IMR-90 (cell line): ENCODE data around the gene RING1. TPM values are rescaled to one million over a fixed set of nuclear protein-coding genes. Genes with fewer than 3 reads are reported as not detected.

ENCODE experiments used
- ATAC-seq: fragments of 200-7000 bp; cut with Tn5 transposase; 2 replicates; pipeline ENCODE4 v1.9.1; 2020; ENCODE audit warnings: low read depth, mild to moderate bottlenecking, moderate library complexity
- BruUV-seq: library from RNA; stranded (reverse); fragments of 400-500 nt; replicated peaks from 2 replicates; lab custom pipeline; 2021; lab: Mats Ljungman, UMichigan
- CTCF ChIA-PET: fragments of 300-600 bp; formaldehyde crosslinking; extraction: SDS; loops from one replicate; lab custom pipeline; 2021; ENCODE audit warnings: antibody characterized with exemption; lab: Yijun Ruan, JAX
- POLR2A ChIA-PET: fragments of 300-600 bp; sonication (Branson Sonifier 250); formaldehyde crosslinking; loops from one replicate; lab custom pipeline; 2022; ENCODE audit warnings: antibody characterized with exemption; ENCODE audit not compliant: unreplicated experiment; lab: Charles Lee
- DNase-seq: peaks from one replicate; pipeline ENCODE4 v3.0.0; 2013
- H2AFZ ChIP-seq: replicated peaks from 2 replicates; pipeline ENCODE3; 2013; ENCODE audit warnings: low read length, mild to moderate bottlenecking; ENCODE audit not compliant: poor library complexity
- H2AK5ac ChIP-seq: 2 replicates; pipeline ENCODE4 v1.6.1; 2013; ENCODE audit warnings: low read depth, low read length, inconsistent platforms
- H2AK9ac ChIP-seq: replicated peaks from 2 replicates; pipeline ENCODE3; 2013; ENCODE audit warnings: mild to moderate bottlenecking, low read depth, low read length, moderate library complexity; ENCODE audit not compliant: poor library complexity
- H2BK120ac ChIP-seq: 2 replicates; pipeline ENCODE4 v1.6.1; 2013; ENCODE audit warnings: low read depth, low read length, inconsistent platforms
- H2BK15ac ChIP-seq: 3 replicates; pipeline ENCODE4 v1.6.1; 2013; ENCODE audit warnings: low read depth, low read length, inconsistent platforms
- H2BK20ac ChIP-seq: 2 replicates; pipeline ENCODE4 v1.6.1; 2013; ENCODE audit warnings: low read depth, mild to moderate bottlenecking, inconsistent platforms, low read length, moderate library complexity
- H2BK5ac ChIP-seq: 2 replicates; pipeline ENCODE4 v1.6.1; 2013; ENCODE audit warnings: mild to moderate bottlenecking, low read depth, low read length, inconsistent platforms; ENCODE audit not compliant: poor library complexity, severe bottlenecking
- H3K14ac ChIP-seq: replicated peaks from 2 replicates; pipeline ENCODE4 v1.6.1; 2013; ENCODE audit warnings: low read depth, low read length, inconsistent platforms
- H3K18ac ChIP-seq: 2 replicates; pipeline ENCODE4 v1.6.1; 2013; ENCODE audit warnings: low read depth, low read length, control low read depth
- H3K23ac ChIP-seq: 2 replicates; pipeline ENCODE4 v1.6.1; 2013; ENCODE audit warnings: low read depth, low read length, inconsistent platforms
- H3K27ac ChIP-seq: 2 replicates; pipeline ENCODE4 v1.5.1; 2013; ENCODE audit warnings: mild to moderate bottlenecking, control low read depth, low read length; ENCODE audit not compliant: insufficient read depth
- H3K27me3 ChIP-seq: 2 replicates; pipeline ENCODE4 v1.6.1; 2013; ENCODE audit warnings: low read length; ENCODE audit not compliant: control insufficient read depth, insufficient read depth
- H3K36me3 ChIP-seq: 2 replicates; pipeline ENCODE4 v1.6.1; 2013; ENCODE audit warnings: low read length, mixed read lengths; ENCODE audit not compliant: control insufficient read depth, insufficient read depth
- H3K4ac ChIP-seq: 2 replicates; pipeline ENCODE4 v1.6.1; 2013; ENCODE audit warnings: low read depth, low read length, inconsistent platforms
- H3K4me1 ChIP-seq: 2 replicates; pipeline ENCODE4 v1.6.1; 2013; ENCODE audit warnings: low read length, mixed read lengths; ENCODE audit not compliant: control insufficient read depth, insufficient read depth
- H3K4me2 ChIP-seq: 2 replicates; pipeline ENCODE4 v1.6.1; 2013; ENCODE audit warnings: low read depth, mild to moderate bottlenecking, control low read depth, low read length, moderate library complexity
- H3K4me3 ChIP-seq: 2 replicates; pipeline ENCODE4 v1.5.1; 2013; ENCODE audit warnings: low read depth, mild to moderate bottlenecking, control low read depth, low read length, moderate library complexity; ENCODE audit not compliant: insufficient read depth
- H3K56ac ChIP-seq: 2 replicates; pipeline ENCODE4 v1.6.1; 2013; ENCODE audit warnings: low read length, inconsistent platforms; ENCODE audit not compliant: insufficient read depth; ENCODE audit errors: extremely low read depth
- H3K79me1 ChIP-seq, 2 experiments: 2 replicates each; pipeline ENCODE4 v1.6.1; 2013; ENCODE audit warnings: low read length in 2 of 2, inconsistent platforms in 1 of 2, low read depth in 1 of 2
- H3K9ac ChIP-seq: 2 replicates; pipeline ENCODE4 v1.6.1; 2013; ENCODE audit warnings: low read depth, low read length, control low read depth
- H3K9me1 ChIP-seq: 2 replicates; pipeline ENCODE4 v1.6.1; 2013; ENCODE audit warnings: low read length, inconsistent platforms; ENCODE audit not compliant: insufficient read depth
- H3K9me3 ChIP-seq: 2 replicates; pipeline ENCODE4 v1.6.1; 2013; ENCODE audit warnings: low read length; ENCODE audit not compliant: control insufficient read depth, insufficient read depth
- H4K20me1 ChIP-seq: 2 replicates; pipeline ENCODE4 v1.6.1; 2013; ENCODE audit warnings: low read length, inconsistent platforms; ENCODE audit not compliant: insufficient read depth
- H4K5ac ChIP-seq: 2 replicates; pipeline ENCODE4 v1.6.1; 2013; ENCODE audit warnings: mild to moderate bottlenecking, low read depth, low read length, control low read depth
- H4K8ac ChIP-seq, 2 experiments: 2 replicates each; pipeline ENCODE4 v1.6.1; 2013; ENCODE audit warnings: low read depth in 2 of 2, low read length in 2 of 2, control low read depth in 1 of 2, inconsistent platforms in 1 of 2
- H4K91ac ChIP-seq: 2 replicates; pipeline ENCODE4 v1.6.1; 2013; ENCODE audit warnings: low read depth, low read length, inconsistent platforms; ENCODE audit not compliant: insufficient read depth
- CEBPB ChIP-seq: IDR thresholded peaks from 2 replicates; pipeline ENCODE4 v1.6.1; 2012; ENCODE audit warnings: low read depth, low read length, improper control_type of control experiment
- CHD1 ChIP-seq: IDR thresholded peaks from 2 replicates; pipeline ENCODE4 v1.6.1; 2012; ENCODE audit warnings: low read depth, low read length, improper control_type of control experiment
- CTCF ChIP-seq: conservative IDR thresholded peaks from 2 replicates; pipeline ENCODE4 v1.5.1; 2012; ENCODE audit warnings: mild to moderate bottlenecking, low read depth, low read length, improper control_type of control experiment
- MAFK ChIP-seq: IDR thresholded peaks from 2 replicates; pipeline ENCODE4 v1.6.1; 2012; ENCODE audit warnings: low read depth, low read length, improper control_type of control experiment
- MAZ ChIP-seq: IDR thresholded peaks from 2 replicates; pipeline ENCODE4 v1.6.1; 2012; ENCODE audit warnings: low read depth, mild to moderate bottlenecking, low read length, improper control_type of control experiment, moderate library complexity, borderline replicate concordance
- MXI1 ChIP-seq: IDR thresholded peaks from 2 replicates; pipeline ENCODE4 v1.6.1; 2012; ENCODE audit warnings: low read depth, mild to moderate bottlenecking, low read length, moderate library complexity, borderline replicate concordance
- RCOR1 ChIP-seq: IDR thresholded peaks from 2 replicates; pipeline ENCODE4 v1.6.1; 2012; ENCODE audit warnings: mild to moderate bottlenecking, low read length, improper control_type of control experiment; ENCODE audit not compliant: insufficient replicate concordance
- SMC3 ChIP-seq: fragments of 150-350 bp; IDR thresholded peaks from 2 replicates; pipeline ENCODE4 v1.6.1; 2016; ENCODE audit warnings: low read depth, mild to moderate bottlenecking, antibody characterized with exemption, low read length, moderate library complexity
- USF2 ChIP-seq: fragments of 150-350 bp; IDR thresholded peaks from 2 replicates; pipeline ENCODE4 v1.6.1; 2017; ENCODE audit warnings: mild to moderate bottlenecking, antibody characterized with exemption, low read length, low read depth
- WGBS, 2 experiments: methylation state at CpG; one replicate each; pipeline versions ENCODE4 v1.1.5 to v1.1.7; 2013; ENCODE audit warnings: missing lambda C conversion rate in 2 of 2; ENCODE audit not compliant: insufficient read length in 1 of 2; ENCODE audit errors: extremely low coverage in 2 of 2; 5-methylcytosine and 5-hydroxymethylcytosine counted together
- dilution Hi-C: fragments of 300-500 bp; cut with HindIII; formaldehyde crosslinking; loops from one replicate; pipeline ENCODE4 v1.14.3; 2018; ENCODE audit warnings: low sequenced_read_pairs; ENCODE audit not compliant: unreplicated experiment
- in situ Hi-C: fragments of 300-500 bp; cut with MboI; formaldehyde crosslinking; loops from 3 replicates; pipeline ENCODE4 v1.14.3; 2019; ENCODE audit warnings: low sequenced_read_pairs, inconsistent platforms, mixed read lengths
- intact Hi-C: fragments of 100-400 bp; cut with micrococcal nuclease; formaldehyde crosslinking; loops from 2 replicates; pipeline ENCODE4 v1.10.0; 2022
- polyA plus RNA-seq, 3 experiments: library from polyadenylated mRNA; depleted of rRNA; stranded (reverse); fragments of >200 nt; gene quantifications; 2 replicates each; pipeline ENCODE4 v1.2.3, GENCODE V29; 2012; ENCODE audit warnings: low replicate concordance in 1 of 3
- total RNA-seq: library from RNA; depleted of rRNA; stranded (reverse); fragments of >200 nt; gene quantifications from 2 replicates; pipeline ENCODE4 v1.2.3, GENCODE V29; 2012

The RING1 gene
- total and polyA plus RNA-seq, 2 of the 4 experiments (the other 2 are of a cell fraction) = 14.9 to 40.8 TPM

GRCh38 chr6:33183071-33183683, 25.1 kb upstream of the RING1 start:
- Histone ChIP-seq H3K18ac (no peak overlapping the region), H3K56ac (no peak overlapping the region), H2AFZ (peak overlapping the region; percentile 35), H2BK15ac (no peak overlapping the region), H4K5ac (no peak overlapping the region), H3K9ac (no peak overlapping the region), H3K14ac (no peak overlapping the region), H4K8ac (peak overlapping the region; percentile 21 to 54; a peak in 3 of 4 replicates), H2BK20ac (no peak overlapping the region), H2BK120ac (no peak overlapping the region), H3K23ac (no peak overlapping the region), H3K27me3 (peaks cover 19% of the 10 kb centered on the region), H2AK5ac (no peak overlapping the region), H3K4ac (no peak overlapping the region), H3K4me3 (no peak overlapping the region), H4K91ac (no peak overlapping the region), H3K36me3 (no peaks in the 10 kb centered on the region), H2BK5ac (no peak overlapping the region), H3K4me1 (no peaks in the 10 kb centered on the region), H4K20me1 (no peaks in the 10 kb centered on the region), H3K27ac (no peak overlapping the region), H3K9me3 (no peaks in the 10 kb centered on the region), H3K4me2 (no peak overlapping the region), H3K9me1 (no peaks in the 10 kb centered on the region), H2AK9ac (no peak overlapping the region), H3K79me1 (no peaks in the 10 kb centered on the region)
- ATAC-seq = no peak
- in situ Hi-C loops (no loop called here), intact Hi-C loops (no loop called here), dilution Hi-C loops (no loop called here)
- no TSS peak for BruUV-seq
- WGBS, 2 experiments = 92% methylated on average over 2 of the region's 5 CpGs; no CpG with 5 or more reads in 1 of the 2 experiments
- ChIA-PET CTCF (no interaction called here), POLR2A (no interaction called here)
- TF ChIP-seq CHD1 = no peak
- TF ChIP-seq USF2 = no peak
- TF ChIP-seq MXI1 = no peak
- no peak for TF ChIP-seq SMC3
- TF ChIP-seq CTCF = no peak
- no peak for TF ChIP-seq CEBPB
- no peak for TF ChIP-seq RCOR1
- no peak for TF ChIP-seq MAFK
- TF ChIP-seq MAZ = no peak
- no peak for DNase-seq
